ENCODE measurements around the gene ZBTB47.

DNA sequence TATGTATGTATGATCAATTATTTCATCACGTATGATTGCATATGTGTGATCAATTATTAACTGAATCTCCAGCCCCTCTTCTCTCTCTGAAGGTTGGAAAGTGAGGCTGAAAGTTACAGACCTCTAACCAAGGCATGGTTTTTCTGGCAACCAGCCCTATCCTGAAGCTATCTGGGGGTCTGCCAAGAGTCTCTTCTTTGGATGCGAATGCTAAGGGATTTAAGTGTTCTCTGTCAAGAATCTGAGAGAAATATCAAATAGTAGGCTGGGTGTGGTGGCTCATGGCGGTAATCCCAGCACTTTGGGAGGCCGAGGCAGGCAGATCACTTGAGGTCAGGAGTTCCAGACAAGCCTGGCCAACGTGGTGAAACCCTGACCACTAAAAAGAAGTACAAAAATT is 44.9 kb upstream of the ZBTB47 start:
- no peak for TF ChIP-seq EZH2phosphoT487 (IDR thresholded peaks at IDR 0.05; ENCODE audit: insufficient read depth, low read depth)
- no peak for TF ChIP-seq EZH2 (IDR thresholded peaks at IDR 0.05; ENCODE audit: insufficient read depth, poor library complexity, severe bottlenecking)

All from GM23248 (cell line).